ENCODE measurements around the gene FPR3.

DNA sequence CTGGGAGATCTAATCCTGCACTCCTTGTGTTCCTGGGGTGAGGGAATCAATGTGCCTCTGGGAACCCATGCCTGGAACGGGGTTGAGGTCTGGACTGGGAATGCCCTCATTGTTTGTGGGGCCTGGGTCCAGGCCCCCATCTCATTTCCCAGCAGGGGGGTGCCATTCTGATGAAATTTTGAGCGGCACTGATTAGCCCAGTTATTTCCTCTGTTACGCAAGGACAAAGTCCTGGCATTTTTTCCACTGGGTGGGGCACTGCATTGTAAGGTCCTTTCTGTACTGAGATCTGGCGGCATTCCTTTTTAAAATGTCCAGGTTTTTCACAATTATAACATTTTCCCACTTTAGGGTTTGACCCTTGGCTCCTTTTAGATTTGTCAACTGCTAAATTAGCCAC, 14.8 kb downstream of the FPR3 start:
- no peak for TF ChIP-seq EZH2phosphoT487 (conservative IDR thresholded peaks at IDR 0.05; ENCODE audit: low read length)
- TF ChIP-seq, protein P1, sequence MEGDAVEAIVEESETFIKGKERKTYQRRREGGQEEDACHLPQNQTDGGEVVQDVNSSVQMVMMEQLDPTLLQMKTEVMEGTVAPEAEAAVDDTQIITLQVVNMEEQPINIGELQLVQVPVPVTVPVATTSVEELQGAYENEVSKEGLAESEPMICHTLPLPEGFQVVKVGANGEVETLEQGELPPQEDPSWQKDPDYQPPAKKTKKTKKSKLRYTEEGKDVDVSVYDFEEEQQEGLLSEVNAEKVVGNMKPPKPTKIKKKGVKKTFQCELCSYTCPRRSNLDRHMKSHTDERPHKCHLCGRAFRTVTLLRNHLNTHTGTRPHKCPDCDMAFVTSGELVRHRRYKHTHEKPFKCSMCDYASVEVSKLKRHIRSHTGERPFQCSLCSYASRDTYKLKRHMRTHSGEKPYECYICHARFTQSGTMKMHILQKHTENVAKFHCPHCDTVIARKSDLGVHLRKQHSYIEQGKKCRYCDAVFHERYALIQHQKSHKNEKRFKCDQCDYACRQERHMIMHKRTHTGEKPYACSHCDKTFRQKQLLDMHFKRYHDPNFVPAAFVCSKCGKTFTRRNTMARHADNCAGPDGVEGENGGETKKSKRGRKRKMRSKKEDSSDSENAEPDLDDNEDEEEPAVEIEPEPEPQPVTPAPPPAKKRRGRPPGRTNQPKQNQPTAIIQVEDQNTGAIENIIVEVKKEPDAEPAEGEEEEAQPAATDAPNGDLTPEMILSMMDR (IDR thresholded peaks at IDR 0.05; ENCODE audit: insufficient read depth, low read length, poor library complexity, severe bottlenecking) = no peak
